Keratinocyte (primary cell): ENCODE data around the gene GCK.

Experiments
- CTCF ChIP-seq, 3 experiments: IDR thresholded peaks in 1 of 3; conservative IDR thresholded peaks in 1 of 3; optimal IDR thresholded peaks in 1 of 3; 2 replicates in 2 of 3; 3 replicates in 1 of 3; pipeline versions ENCODE3 to v1.5.1; 2011; ENCODE audit warnings: low read length in 3 of 3, mild to moderate bottlenecking in 3 of 3, moderate library complexity in 2 of 3, control low read depth in 1 of 3, inconsistent platforms in 1 of 3; ENCODE audit not compliant: insufficient read depth in 2 of 3; ENCODE audit errors: extremely low read depth in 1 of 3
- EZH2 ChIP-seq: IDR thresholded peaks from one replicate; pipeline ENCODE4 v1.6.1; 2012; ENCODE audit warnings: inconsistent platforms, mild to moderate bottlenecking, low read length, moderate library complexity

- TF ChIP-seq CTCF (optimal IDR thresholded peaks at IDR 0.05 in 1 of 3, IDR thresholded peaks at IDR 0.05 in 1 of 3, conservative IDR thresholded peaks at IDR 0.05 in 1 of 3; ENCODE audit: extremely low read depth in 1 of 3, insufficient read depth in 2 of 3, low read length in 3 of 3): peak; percentile 22 to 68 (median 63)
- TF ChIP-seq EZH2: no peak
Measured at GRCh38 chr7:44131173-44132029, 57.8 kb downstream of the GCK start.
